ENCODE data around the gene PSMG3.

PSMG3 gene

DNA sequence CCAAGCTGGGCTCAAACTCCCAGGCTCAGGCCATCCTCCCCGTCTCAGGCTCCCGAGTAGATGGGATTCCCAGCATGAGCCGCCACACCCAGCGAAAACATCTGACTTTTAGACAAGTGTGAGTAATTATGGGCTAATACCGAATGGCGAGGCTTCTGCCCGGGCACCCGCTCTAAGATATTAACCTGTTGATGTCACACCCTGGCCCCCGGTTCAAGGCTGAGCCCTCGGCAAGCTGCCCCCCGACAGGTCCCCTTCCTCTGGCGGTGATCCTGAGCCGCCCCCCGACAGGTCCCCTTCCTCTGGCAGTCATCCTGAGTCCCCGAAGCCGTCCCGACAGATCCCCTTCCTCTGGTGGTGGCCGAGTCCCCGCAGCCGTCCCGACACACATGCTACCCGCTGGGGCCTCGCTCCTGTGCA is 5.2 kb downstream of the PSMG3 start:
- DNase-seq: no peak
- in situ Hi-C loops (cut with HindIII; ENCODE audit: low pct_ligation_motif_present, low pct_unique_long_range_greater_than_20kb, low sequenced_read_pairs): no loop called here

DNA sequence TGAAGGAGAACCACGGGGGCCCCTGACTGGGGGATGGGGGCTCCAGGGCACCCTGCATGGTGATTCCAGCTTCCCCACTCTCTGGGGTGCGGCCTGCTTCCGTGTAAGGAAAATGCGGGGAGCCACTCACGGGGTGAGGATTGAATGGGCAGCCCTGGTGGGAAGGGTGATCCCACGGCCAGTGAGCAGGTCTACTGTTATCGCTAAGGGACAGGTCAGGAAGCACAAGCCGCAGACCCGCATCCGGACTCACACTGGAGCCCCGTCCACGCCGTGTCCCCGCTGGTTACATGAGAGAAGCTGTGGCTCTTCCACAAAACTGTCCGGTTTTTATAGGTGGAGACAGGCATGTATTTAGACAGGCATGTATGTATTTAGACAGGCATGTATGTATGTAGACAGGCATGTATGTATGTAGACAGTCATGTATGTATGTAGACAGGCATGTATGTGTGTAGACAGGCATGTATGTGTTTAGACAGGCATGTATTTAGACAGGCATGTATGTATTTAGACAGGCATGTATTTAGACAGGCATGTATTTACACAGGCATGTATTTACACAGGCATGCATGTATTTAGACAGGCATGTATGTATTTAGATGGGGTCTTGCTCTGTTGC is 5.7 kb downstream of the PSMG3 start:
- in situ Hi-C loops (cut with HindIII; ENCODE audit: low pct_ligation_motif_present, low pct_unique_long_range_greater_than_20kb, low sequenced_read_pairs): no loop called here

GRCh38 chr7:1562597-1563051 is 7.2 kb downstream of the PSMG3 start:
- no peak for DNase-seq
- in situ Hi-C loops (cut with HindIII; ENCODE audit: low pct_ligation_motif_present, low pct_unique_long_range_greater_than_20kb, low sequenced_read_pairs): no loop called here

More for the DNA sequence above, 5.7 kb downstream of the PSMG3 start:
- no peak for DNase-seq

DNA sequence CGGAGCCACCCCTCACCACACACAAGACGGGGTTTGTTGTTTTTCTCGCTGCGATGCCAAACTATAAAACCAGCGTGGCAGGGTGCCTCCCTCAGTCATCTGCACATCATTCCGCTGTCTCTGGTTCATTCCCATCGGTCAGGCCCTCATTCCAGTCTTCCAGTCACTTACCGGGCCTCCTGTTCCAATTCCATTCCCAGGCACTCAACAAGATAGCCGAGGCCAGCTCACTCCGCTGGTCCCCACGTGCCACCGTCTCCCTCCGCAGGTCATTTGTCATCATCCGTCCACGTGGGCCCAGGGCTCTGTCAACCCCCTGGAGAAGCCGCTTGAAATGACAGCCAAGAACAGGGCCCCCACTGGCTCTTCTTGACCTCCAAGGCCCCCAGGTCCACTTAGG is 7.7 kb downstream of the PSMG3 start:
- no peak for DNase-seq
- in situ Hi-C loops (cut with HindIII; ENCODE audit: low pct_ligation_motif_present, low pct_unique_long_range_greater_than_20kb, low sequenced_read_pairs): no loop called here

GRCh38 chr7:1561036-1561940 is 8.5 kb downstream of the PSMG3 start:
- in situ Hi-C loops (cut with HindIII; ENCODE audit: low pct_ligation_motif_present, low pct_unique_long_range_greater_than_20kb, low sequenced_read_pairs): no loop called here
- no peak for DNase-seq

DNA sequence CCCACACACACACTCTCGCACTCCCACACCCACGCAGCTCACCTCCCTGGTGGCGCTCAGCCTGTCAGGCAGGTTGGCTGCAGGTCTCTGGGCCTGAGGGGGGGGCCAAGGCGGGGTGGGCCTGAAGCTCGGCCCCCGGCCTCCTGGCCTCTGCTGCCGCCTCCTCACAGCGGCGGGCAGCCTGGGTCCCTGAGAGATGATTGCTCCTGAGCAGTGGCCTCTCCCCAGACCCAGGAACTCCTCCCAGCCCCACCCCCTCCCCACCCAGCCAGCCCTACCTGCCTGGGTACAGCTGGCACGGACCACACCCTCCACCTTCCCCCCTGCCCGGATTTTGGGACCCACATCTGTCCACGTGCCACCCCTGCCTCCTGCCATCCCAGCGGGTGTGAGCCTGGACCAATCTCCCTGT is 9.2 kb downstream of the PSMG3 start:
- DNase-seq: no peak
- in situ Hi-C loops (cut with HindIII; ENCODE audit: low pct_ligation_motif_present, low pct_unique_long_range_greater_than_20kb, low sequenced_read_pairs): no loop called here

DNA sequence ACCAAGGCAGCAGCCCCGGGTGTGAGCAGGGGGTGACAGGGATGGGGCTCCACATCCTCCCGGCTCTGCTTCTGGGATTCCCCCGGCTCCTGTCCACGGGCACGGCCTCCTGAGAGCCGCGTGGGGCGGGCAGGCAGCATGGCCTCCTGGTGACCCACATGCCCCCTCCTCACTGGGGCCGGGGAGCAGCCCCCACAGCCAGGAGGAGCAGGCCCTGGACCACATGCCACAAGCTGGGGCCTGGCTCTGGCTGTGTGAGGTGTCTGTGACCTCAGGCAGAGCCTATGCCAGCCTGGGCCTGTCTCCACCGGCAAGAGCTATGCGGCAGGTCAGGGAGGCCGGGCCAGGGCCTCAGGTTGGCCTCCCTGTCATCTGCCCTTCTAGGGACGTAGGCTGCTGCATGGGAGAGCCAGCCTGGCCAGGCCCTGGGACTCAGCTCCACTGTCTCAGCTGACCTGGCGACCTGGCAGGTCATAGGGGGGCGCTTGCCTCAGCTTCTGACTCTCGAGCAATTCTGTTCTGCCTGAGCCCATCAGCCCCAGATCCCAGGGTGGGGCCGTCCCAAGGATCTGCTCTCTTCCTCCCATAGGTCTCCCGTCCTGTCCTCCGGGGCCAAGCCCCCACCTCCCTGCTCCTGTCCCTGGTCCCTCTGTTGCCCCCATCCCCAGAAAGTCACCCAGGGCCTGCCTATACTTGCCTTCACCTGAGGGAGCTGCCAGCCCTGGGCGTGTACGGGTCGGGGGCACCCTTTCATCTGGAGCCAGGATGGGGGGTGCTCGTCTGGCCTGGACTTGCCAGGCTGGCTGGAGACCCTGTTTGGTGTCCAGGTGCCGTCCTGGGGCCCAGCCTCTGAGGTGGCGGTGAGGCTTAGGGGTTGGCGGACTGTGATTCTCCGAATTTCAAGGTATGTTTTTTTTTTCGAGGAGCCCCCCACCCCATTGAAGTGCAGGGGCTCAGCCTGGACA is 9.9 kb downstream of the PSMG3 start:
- in situ Hi-C loops (cut with HindIII; ENCODE audit: low pct_ligation_motif_present, low pct_unique_long_range_greater_than_20kb, low sequenced_read_pairs): no loop called here
- no peak for DNase-seq

DNA sequence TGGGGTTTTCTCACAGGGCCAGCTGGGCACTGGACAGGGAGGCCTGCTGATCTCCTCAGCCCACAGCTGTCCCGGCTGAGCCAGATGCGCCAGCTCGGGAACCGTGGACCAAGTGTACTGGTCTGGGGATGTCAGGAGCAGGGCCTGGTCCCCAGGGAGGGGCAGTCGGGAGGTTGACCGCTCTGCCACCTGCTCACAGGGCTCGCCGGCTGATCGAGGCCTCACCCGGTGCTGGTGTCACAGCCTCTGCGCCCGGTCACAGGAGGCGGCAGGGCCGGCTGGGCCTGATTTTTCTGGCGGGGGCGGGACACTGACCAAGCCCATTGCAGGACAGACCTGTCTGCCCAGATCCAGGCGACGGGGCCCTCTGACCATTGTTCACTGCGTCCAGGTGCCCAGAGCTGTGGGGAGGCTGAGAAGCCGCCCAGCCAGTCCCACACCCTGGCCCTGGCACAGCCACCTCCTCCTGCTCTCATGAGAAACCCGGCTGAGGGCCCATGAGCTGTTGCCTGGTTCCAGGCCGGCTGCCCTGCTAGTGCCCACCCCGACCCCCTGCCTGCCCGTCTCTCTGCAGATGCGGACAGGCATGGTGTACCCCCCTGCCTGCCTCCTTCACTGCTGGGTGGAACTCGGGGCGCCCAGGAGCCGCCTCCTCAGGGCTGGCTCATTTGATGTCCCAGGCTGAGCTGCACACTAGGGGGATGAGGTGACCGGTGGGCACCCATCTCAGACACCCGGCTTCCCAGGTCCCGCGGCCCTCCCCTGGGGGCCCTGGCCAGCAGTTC is 10.8 kb downstream of the PSMG3 start:
- in situ Hi-C loops (cut with HindIII; ENCODE audit: low pct_ligation_motif_present, low pct_unique_long_range_greater_than_20kb, low sequenced_read_pairs): no loop called here

GRCh38 chr7:1558181-1558811 is 11.5 kb downstream of the PSMG3 start:
- in situ Hi-C loops (cut with HindIII; ENCODE audit: low pct_ligation_motif_present, low pct_unique_long_range_greater_than_20kb, low sequenced_read_pairs): no loop called here
- peak; percentile 30 for DNase-seq

More for the DNA sequence above, 10.8 kb downstream of the PSMG3 start:
- DNase-seq: no peak

GRCh38 chr7:1557771-1558170 is 12.1 kb downstream of the PSMG3 start:
- no peak for DNase-seq
- in situ Hi-C loops (cut with HindIII; ENCODE audit: low pct_ligation_motif_present, low pct_unique_long_range_greater_than_20kb, low sequenced_read_pairs): no loop called here

DNA sequence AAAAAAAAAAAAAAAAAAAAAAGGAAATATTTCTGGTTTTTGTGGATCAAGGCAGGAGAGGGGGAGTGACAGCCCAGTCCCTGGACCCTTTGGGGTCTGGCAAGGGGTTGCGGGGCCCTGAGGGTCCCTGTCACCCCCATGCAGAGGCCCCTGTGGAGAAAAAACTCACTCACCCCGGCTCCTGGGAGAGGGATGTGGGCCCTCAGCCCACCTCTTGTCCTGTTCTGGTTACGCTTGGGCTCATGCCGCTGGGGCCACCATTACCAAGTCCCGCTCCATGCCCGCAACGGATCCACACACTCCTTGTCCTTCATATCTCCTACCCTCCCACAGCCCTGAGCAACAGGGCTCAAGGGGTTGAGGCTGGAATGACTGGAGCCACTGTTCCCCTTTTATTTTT is 12.8 kb downstream of the PSMG3 start:
- no peak for DNase-seq
- in situ Hi-C loops (cut with HindIII; ENCODE audit: low pct_ligation_motif_present, low pct_unique_long_range_greater_than_20kb, low sequenced_read_pairs): no loop called here

DNA sequence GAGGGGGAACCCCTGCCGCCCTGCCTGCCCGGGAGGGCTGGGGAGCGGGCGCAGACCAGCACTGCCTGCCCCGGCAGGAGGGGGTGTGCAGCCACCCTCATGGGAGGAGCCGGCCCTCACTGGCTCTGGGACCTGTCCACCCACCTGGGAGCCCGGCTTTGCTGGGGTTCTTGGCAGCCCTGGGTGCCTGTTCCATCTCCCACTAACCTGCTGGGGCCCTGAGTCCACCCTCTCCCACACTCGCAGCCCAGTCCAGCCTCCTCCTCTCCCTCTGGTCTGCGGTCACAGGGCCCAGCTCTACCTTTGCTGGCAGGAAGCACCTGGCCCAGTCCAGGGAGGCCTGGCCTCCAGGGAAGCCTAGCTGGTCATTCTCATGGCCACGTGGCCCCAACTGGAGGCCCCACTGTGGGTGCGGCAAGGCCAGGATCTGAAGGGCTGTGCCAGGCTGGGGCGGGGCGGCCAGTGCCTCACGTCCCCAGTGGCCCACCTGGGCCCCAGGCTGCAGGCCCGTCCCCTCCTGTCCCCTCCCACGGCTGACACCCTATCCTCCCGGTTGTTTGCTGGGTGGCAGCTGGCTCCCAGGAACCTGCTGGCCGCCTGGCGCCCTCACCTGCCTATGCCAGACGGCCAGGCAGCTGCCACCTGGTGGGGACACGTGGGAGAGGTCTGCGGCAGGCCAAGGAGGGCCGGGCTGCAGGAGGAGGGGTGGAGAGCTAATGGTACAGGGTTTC is 13.9 kb downstream of the PSMG3 start, which contains the start of gene TMEM184A:
TSS of gene TMEM184A (minus strand) at position 393 of the 731 bp plus-strand sequence. CDS start 721 bp downstream, outside the sequence.
- DNase-seq: peak; percentile 86
- in situ Hi-C loops (cut with HindIII; ENCODE audit: low pct_ligation_motif_present, low pct_unique_long_range_greater_than_20kb, low sequenced_read_pairs): no loop called here

GRCh38 chr7:1555046-1555812 is 14.6 kb downstream of the PSMG3 start:
- in situ Hi-C loops (cut with HindIII; ENCODE audit: low pct_ligation_motif_present, low pct_unique_long_range_greater_than_20kb, low sequenced_read_pairs): no loop called here
- peak; percentile 98 for DNase-seq

- DNase-seq: no peak
- in situ Hi-C loops (cut with HindIII; ENCODE audit: low pct_ligation_motif_present, low pct_unique_long_range_greater_than_20kb, low sequenced_read_pairs): no loop called here
Measured at GRCh38 chr7:1554333-1555045, 15.3 kb downstream of the PSMG3 start.

DNA sequence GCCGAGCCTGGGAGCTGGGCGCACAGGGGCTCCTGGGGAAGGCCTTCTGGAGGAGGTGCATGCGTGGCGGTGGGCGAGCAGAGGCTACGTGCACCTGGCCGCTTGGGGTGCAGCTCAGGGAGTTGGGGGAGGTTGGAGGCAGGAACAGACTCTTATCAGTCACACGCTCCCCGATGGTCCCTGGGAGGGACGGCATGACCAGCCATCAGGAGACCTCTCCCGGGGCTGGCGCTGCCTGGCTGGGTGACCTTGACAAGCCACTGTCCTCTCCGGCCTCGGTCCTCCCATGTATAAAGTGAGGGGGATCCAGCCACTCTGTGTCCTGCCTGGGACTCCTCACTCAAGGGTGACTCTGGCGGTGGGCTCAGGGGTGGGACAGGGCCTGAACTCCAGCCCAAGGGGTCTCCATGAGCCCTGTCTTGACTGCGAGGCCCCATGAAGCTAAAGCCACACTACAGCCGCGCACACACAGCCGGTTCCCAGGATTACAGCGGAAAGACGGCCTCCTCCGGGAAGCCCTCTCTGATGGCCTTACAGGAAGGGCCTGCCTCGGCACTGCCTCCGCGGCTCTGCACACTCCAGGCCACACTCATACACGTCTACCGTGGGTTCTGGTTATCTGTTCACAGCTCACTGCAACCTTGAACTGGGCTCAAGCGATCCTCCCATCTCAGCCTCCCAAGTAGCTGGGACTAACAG is 16.2 kb downstream of the PSMG3 start:
- no peak for DNase-seq
- in situ Hi-C loops (cut with HindIII; ENCODE audit: low pct_ligation_motif_present, low pct_unique_long_range_greater_than_20kb, low sequenced_read_pairs): no loop called here

All from ACHN (cell line).